ENCODE results near the gene HNRNPA3. TPM values are rescaled to one million over a fixed set of nuclear protein-coding genes. Genes with fewer than 3 reads are reported as not detected.

The HNRNPA3 gene
- polyA plus RNA-seq, 1 donor from 2014 or later: 134 TPM

DNA sequence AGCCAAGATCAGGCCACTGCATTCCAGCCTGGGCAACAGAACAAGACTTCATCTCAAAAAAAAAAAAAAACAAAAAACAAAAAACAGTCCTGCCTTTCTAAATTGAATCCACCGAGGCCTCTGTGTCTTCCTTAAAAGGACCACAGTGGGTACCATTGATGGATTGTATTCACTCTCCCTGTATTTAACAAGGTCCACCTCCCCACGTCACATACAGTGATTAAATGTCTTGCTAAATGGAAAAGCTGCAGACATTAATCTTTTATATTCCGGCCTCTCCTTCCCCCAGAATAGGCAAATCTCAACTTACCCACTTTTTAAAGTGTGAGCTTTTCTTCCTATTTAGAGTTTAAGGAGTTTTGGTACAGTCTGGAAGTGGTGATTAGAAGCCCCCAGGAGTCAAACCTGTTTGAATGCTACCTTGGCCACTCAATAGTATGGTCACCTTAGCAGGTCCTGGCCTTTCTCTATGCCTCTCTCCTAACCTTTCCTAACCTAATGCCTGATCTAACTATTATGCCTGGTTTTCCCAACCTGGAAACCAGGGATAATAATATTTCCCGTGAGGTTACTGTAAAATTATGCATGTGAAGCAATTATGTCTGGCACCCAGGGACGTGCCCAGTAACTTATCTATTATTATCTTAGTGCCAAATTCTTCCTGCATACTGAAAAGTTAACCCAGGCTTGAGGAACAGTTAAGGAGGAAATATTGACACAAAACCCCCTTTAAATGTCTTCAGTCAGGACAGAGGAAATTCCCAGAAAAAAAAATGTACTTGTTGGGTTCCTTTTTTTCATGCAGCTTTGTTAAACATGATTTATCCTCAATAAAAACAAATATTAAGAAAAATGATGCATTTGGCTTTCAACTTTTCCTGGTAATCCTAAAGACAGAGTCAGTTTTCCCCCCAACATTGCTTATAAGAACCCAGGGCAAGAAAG, 48.8 kb downstream of the HNRNPA3 start:
- Histone ChIP-seq H3K27ac (ENCODE audit: low read length) (no peak overlapping the region), H3K27me3 (ENCODE audit: insufficient read depth, low read depth, low read length) (peaks cover 12% of the 10 kb centered on the region), H3K4me2 (ENCODE audit: low read length) (no peak overlapping the region), H3K9me2 (ENCODE audit: insufficient read depth, low read length) (no peaks in the 10 kb centered on the region), H3K9me3 (ENCODE audit: low read length) (no peaks in the 10 kb centered on the region), H3K9ac (ENCODE audit: low read length) (no peak overlapping the region), H3K36me3 (ENCODE audit: insufficient read depth, low read length) (no peaks in the 10 kb centered on the region), H2AFZ (ENCODE audit: low read depth, low read length) (no peak overlapping the region), H3K79me2 (replicated peaks; ENCODE audit: insufficient read depth, low read length) (peaks cover 25% of the 10 kb centered on the region), H4K20me1 (ENCODE audit: insufficient read depth) (no peaks in the 10 kb centered on the region), H3K4me3 (ENCODE audit: low read length) (no peak overlapping the region), H3F3A (ENCODE audit: insufficient read depth, low read length, poor library complexity, severe bottlenecking) (peaks cover 4% of the 10 kb centered on the region)
- TF ChIP-seq CTCF (IDR thresholded peaks at IDR 0.05; ENCODE audit: poor library complexity, severe bottlenecking) (no peak), TAF1 (IDR thresholded peaks at IDR 0.05; ENCODE audit: low read depth) (no peak), POLR2AphosphoS5 (IDR thresholded peaks at IDR 0.05) (no peak)

DNA sequence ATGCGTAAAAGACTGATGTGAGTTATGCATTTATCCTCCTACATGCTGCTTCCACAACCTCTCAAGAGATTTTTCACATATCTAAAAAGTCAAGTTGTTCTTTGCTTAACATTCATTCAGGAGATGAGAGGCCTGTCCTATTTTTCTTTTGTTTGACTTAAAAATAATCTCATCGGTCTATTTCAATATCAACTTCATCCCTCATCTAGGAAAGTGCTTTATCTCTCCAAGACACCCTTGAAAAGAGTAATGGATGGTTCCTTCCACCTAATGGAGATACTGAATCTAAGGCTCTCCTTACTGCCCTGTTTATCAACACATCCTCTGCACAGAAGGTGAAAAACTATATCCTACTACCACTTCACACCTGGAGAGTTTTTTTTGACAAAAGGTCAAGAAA, 49.5 kb downstream of the HNRNPA3 start:
- Histone ChIP-seq H4K20me1 (ENCODE audit: insufficient read depth) (no peaks in the 10 kb centered on the region), H3K9me2 (ENCODE audit: insufficient read depth, low read length) (no peaks in the 10 kb centered on the region), H3K36me3 (ENCODE audit: insufficient read depth, low read length) (no peaks in the 10 kb centered on the region), H3K9me3 (ENCODE audit: low read length) (no peaks in the 10 kb centered on the region), H3K27me3 (ENCODE audit: insufficient read depth, low read depth, low read length) (peaks cover 12% of the 10 kb centered on the region), H3K4me3 (ENCODE audit: low read length) (no peak overlapping the region), H2AFZ (ENCODE audit: low read depth, low read length) (no peak overlapping the region), H3K4me2 (ENCODE audit: low read length) (no peak overlapping the region), H3K9ac (ENCODE audit: low read length) (no peak overlapping the region), H3F3A (ENCODE audit: insufficient read depth, low read length, poor library complexity, severe bottlenecking) (peaks cover 4% of the 10 kb centered on the region), H3K27ac (ENCODE audit: low read length) (no peak overlapping the region), H3K79me2 (replicated peaks; ENCODE audit: insufficient read depth, low read length) (peaks cover 25% of the 10 kb centered on the region)
- TF ChIP-seq RAD21 (conservative IDR thresholded peaks at IDR 0.05) (no peak), EP300 (conservative IDR thresholded peaks at IDR 0.05; ENCODE audit: poor library complexity, severe bottlenecking) (no peak), SMC3 (conservative IDR thresholded peaks at IDR 0.05; ENCODE audit: poor library complexity) (no peak), CTCF (IDR thresholded peaks at IDR 0.05; ENCODE audit: poor library complexity, severe bottlenecking) (no peak), EZH2 (IDR thresholded peaks at IDR 0.05; ENCODE audit: borderline replicate concordance, insufficient read depth, low read length, poor library complexity, severe bottlenecking) (no peak), MXI1 (conservative IDR thresholded peaks at IDR 0.05; ENCODE audit: poor library complexity, severe bottlenecking) (no peak), POLR2AphosphoS5 (IDR thresholded peaks at IDR 0.05) (no peak), TAF1 (IDR thresholded peaks at IDR 0.05; ENCODE audit: low read depth) (no peak), REST (IDR thresholded peaks at IDR 0.05; ENCODE audit: borderline replicate concordance) (no peak)
